GM18498 (cell line): ENCODE measurements around the gene NUP214.
"Not testable (repeated sequence)": the region's sequence is repeated elsewhere in the genome, so short reads cannot be mapped to it uniquely, and the experiment has no call there.

ENCODE experiments used
- ATAC-seq: cut with Tn5 transposase; IDR thresholded peaks from one replicate; pipeline ENCODE4 v1.9.1; 2021; ENCODE audit warnings: mild to moderate bottlenecking, moderate library complexity; ENCODE audit not compliant: unreplicated experiment

The NUP214 gene

GRCh38 chr9:131191032-131191431, 65.6 kb downstream of the NUP214 start:
- not testable (repeated sequence) for ATAC-seq

- no peak for ATAC-seq
These were observed 66.5 kb downstream of the NUP214 start for GRCh38 chr9:131191857-131192256.

GRCh38 chr9:131193051-131193450, 67.7 kb downstream of the NUP214 start:
- ATAC-seq: no peak

GRCh38 chr9:131194762-131195161, 69.4 kb downstream of the NUP214 start:
- ATAC-seq: no peak

GRCh38 chr9:131197160-131197911, 72.0 kb downstream of the NUP214 start:
- ATAC-seq: no peak

GRCh38 chr9:131198041-131198715, 72.8 kb downstream of the NUP214 start:
- no peak for ATAC-seq

- ATAC-seq: no peak
These were observed 76.5 kb downstream of the NUP214 start for GRCh38 chr9:131201856-131202255.

GRCh38 chr9:131203431-131204218, 78.2 kb downstream of the NUP214 start:
- no peak for ATAC-seq

- no peak for ATAC-seq
These were observed 78.9 kb downstream of the NUP214 start for GRCh38 chr9:131204285-131204684.

- no peak for ATAC-seq
These were observed 81.1 kb downstream of the NUP214 start for GRCh38 chr9:131206495-131206894.

GRCh38 chr9:131211920-131212319, 86.5 kb downstream of the NUP214 start:
- ATAC-seq: not testable (repeated sequence)

GRCh38 chr9:131214286-131214856, 89.0 kb downstream of the NUP214 start:
- no peak for ATAC-seq

GRCh38 chr9:131214876-131215275, 89.5 kb downstream of the NUP214 start:
- no peak for ATAC-seq

- no peak for ATAC-seq
These were observed 91.4 kb downstream of the NUP214 start for GRCh38 chr9:131216806-131217205.

GRCh38 chr9:131217331-131218031, 92.1 kb downstream of the NUP214 start:
- no peak for ATAC-seq

GRCh38 chr9:131218370-131218769, 93.0 kb downstream of the NUP214 start:
- ATAC-seq: no peak

- ATAC-seq: no peak
These were observed 95.1 kb downstream of the NUP214 start for GRCh38 chr9:131220485-131220884.

GRCh38 chr9:131222460-131222859, 97.1 kb downstream of the NUP214 start:
- no peak for ATAC-seq

- no peak for ATAC-seq
These were observed 100.8 kb downstream of the NUP214 start for GRCh38 chr9:131226226-131226625.

- ATAC-seq: no peak
These were observed 101.9 kb downstream of the NUP214 start for GRCh38 chr9:131227112-131227958.
